GM19372 (cell line): ENCODE measurements around the gene TPSAB1.

Experiments used
- ATAC-seq: cut with Tn5 transposase; IDR thresholded peaks from one replicate; pipeline ENCODE4 v1.9.1; 2021; ENCODE audit warnings: mild to moderate bottlenecking, low read depth, moderate library complexity; ENCODE audit not compliant: unreplicated experiment

TPSAB1 gene

GRCh38 chr16:1279945-1280589 lies 39.6 kb downstream of the TPSAB1 start:
- no peak for ATAC-seq

- ATAC-seq = no peak
Measured at GRCh38 chr16:1280783-1281182, 40.3 kb downstream of the TPSAB1 start.

DNA sequence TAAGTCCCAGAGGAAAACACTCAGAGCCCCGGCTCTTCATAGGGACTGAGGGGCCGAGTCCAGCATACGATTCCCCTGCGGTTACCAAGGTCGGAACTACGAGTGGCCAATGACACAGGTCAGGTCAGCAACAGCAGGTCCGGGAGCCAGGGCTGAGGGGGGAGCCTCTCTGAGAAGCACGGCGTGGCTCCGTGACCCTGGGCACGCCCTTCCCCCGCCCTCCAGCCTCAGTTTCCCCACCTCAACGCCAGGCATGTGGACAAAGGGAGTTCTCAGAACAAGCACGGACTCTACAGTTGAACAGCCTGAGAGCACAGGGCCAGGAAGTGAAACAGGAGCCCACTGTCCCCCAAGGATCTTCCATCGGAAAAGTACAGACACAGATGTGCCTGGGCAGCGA lies 41.0 kb downstream of the TPSAB1 start:
- no peak for ATAC-seq

DNA sequence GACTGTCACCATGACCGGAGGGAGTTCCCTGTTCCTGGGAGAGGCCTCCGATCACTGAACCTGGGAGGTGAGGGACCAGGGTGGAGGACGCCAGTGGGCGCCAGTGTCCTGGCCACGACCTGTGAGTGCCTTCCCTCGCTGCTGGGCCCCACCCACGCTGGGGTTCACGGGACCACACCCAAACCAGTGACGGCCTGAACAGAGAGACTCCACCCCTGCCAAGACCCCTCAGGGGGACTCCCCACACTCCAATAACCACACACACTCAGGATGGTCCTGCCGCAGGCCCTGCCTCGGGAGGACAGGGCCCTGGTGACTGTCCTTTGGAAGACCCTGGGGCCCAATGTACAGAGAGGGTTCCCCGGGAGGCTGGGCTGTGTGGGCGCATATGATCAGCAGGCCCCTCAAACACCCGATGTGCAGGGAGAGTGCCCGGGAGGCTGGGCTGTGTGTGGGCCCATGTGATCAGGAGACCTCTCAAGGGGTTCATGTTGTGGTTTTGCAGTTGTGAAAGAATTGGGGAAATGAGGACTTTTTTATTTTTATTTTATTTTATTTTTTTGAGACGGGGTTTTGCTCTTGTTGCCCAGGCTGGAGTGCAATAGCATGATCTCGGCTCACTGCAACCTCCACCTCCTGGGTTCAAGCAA lies 41.9 kb downstream of the TPSAB1 start:
- no peak for ATAC-seq

DNA sequence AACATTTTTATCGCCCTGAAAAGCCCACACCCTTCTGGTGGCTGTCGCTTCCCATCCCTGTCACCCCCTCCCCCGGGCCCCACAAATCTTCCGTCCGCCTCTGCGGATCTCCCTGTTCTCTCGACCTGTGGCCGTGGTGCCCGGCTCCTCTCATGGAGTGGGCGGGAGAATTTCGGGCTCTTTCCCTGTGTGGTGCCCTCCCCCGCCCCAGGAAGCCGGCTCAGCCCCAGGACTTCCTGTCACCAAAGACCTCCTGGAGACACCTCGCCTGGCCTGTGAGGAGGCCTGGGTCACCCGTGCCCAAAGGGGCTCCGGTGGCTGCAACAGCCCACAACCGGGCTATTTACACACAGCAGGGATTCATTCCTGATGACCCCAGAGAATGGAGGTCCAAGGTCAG lies 42.8 kb downstream of the TPSAB1 start:
- no peak for ATAC-seq

- no peak for ATAC-seq
Measured at GRCh38 chr16:1283996-1284616, 43.6 kb downstream of the TPSAB1 start.

DNA sequence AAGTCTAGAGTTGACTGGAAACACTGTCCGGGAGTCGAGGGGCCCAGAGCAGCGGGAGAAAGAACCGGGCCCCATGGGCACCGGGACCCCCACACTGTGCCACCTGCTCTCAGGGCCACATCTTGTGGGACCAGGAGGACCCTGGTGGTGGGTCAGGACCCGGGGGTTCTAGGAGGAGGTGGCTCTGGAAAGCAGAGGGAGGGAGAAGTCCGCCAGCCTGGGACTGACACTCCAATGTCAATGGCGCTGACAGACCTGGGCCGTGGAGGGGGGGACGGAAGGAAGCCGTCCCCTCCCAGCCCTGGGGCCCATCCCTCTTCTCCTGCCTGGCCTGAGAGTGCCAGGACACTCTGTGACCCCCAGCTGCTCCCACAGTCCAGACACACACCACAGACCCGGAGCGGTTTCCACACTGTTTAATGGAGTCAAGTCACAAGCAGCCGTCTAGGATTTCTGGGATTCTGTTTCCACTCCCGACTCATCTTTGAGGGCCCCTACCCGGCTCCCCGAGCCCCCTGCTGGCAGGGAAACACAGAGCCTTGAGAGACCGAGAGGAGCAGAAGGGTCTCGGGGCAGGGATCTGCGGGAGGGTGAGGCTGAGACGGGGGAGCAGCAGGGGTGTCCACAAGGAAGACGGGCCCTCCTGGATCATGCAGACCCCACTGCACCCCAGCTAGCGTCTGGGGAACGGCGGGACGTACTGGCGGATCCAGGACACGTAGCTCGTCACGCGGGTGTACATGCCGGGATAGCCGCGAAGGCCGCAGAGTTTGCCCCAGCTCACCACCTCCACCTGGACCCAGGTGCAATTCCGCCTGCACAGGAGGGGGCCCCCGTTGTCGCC lies 45.4 kb downstream of the TPSAB1 start:
- ATAC-seq = no peak

GRCh38 chr16:1286513-1287094 lies 46.1 kb downstream of the TPSAB1 start:
- ATAC-seq = no peak

GRCh38 chr16:1287982-1288670 lies 47.6 kb downstream of the TPSAB1 start:
- ATAC-seq = no peak

- no peak for ATAC-seq
Measured at GRCh38 chr16:1288813-1289476, 48.4 kb downstream of the TPSAB1 start.

DNA sequence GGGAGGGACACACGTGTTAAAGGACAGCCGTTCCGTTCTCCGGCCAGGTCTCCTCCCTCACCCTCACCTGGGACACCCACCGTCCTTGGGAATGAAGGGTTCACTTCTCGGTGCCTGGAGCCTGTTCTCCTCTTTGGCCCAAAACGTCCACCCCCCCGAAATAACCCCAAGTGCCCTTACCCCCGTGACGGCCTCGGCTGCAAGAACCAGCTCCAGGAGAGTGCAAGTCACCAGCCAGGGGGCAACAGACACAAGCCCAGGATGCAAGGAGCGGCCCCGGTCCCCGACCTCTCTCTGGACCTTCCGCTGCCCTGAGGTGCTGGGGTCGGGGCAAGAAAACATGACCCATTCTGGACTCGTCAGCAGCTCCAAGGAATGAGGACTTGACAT lies 49.0 kb downstream of the TPSAB1 start:
- no peak for ATAC-seq

DNA sequence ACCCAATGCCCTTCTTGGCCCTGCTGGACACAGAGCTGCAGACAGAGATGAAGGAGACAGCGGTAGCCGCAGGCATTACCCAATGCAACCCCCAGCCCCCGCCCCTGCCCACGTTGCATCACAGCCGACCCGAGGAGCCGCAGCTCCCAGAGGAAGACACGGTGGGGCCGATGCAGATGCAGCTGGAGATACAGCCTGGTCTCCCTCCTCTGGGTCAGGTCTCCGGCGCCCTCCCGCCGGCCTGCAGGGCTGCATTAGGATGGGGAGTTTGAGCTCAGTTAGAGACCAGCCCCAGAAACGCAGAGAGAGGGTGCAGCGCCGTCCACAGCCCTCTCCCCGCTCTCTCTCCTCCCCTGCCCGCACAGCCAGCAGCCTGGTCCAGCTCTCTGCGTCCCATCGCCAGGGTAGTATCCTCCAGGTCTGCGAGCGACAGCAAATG lies 49.6 kb downstream of the TPSAB1 start:
- ATAC-seq = no peak

DNA sequence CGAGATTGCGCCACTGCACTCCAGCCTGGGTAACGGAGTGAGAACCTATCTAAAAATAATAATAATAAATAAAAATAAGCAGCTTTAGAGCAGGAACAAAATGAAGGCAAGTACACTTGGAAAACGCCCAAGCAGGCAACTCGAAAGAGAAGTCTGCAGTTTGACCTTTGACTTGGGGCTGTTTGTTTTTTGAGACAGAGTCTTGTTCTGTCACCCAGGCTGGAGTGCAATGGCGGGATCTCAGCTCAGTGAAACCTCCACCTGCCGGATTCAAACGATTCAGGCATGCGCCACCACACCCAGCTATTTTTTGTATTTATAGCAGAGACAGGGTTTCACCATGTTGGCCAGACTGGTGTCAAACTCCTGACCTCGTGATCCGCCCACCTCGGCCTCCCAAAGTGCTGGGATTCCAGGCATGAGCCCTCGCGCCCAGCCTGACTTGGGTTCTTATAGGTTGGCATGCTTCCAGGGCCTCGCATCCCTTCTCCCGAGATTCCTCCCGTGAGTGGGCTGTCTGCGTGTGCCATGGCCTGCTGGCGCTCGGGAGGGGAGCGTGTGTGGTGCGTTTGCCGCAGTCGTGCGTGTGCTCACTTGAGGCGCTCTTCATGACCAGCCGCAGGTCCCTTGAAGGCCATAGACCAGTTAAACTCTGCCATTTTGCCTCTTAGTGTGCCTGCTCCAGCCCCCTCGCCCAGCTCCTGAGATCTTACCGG lies 50.5 kb downstream of the TPSAB1 start:
- ATAC-seq = no peak

DNA sequence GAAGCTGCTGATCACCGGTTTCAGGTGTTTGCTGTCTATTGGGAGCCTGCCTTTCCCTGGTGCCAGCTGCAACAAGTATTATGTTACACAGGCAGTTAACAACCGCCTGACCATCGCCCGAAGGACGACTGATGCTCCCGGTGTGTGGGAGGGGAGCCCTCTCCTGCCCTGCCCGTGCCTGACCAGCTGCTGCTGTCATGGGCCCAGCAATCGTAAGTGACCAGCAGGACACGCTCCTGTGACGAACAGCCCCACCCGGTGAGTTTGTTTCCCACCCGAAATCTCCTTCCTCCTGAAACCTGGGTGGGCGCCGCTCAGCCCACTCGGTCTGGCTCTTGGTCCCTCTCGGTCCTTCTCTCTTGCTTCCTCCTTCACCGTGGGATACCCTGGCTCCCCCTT lies 51.1 kb downstream of the TPSAB1 start:
- no peak for ATAC-seq
